HG03175 (cell line): Measurements from ENCODE around the gene PDILT.

Experiments used
- ATAC-seq: cut with Tn5 transposase; IDR thresholded peaks from one replicate; pipeline ENCODE4 v1.9.1; 2021; ENCODE audit warnings: mild to moderate bottlenecking, moderate library complexity; ENCODE audit not compliant: unreplicated experiment

Gene PDILT

DNA sequence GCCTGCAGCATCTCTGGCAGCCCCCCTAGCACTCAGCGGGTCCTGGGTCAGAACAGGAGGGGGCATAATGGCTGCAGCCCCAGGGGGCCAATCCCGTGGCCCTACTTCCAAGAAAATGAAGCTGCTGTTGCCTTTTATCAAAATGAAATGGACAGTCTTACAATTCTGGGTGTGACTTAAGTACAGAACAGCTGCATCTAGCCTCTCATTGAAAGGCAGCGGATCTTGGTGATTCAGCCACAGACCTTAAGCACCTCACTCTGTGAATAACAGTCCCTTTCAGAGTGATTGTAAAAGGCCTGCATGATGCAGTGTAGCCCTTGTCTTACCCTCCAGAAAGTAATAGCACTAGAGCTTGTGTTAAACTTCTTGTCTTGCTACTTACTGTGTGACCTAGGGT is 40.5 kb downstream of the PDILT start:
- no peak for ATAC-seq

- no peak for ATAC-seq
Observed at GRCh38 chr16:20363191-20363590, 41.3 kb downstream of the PDILT start.

DNA sequence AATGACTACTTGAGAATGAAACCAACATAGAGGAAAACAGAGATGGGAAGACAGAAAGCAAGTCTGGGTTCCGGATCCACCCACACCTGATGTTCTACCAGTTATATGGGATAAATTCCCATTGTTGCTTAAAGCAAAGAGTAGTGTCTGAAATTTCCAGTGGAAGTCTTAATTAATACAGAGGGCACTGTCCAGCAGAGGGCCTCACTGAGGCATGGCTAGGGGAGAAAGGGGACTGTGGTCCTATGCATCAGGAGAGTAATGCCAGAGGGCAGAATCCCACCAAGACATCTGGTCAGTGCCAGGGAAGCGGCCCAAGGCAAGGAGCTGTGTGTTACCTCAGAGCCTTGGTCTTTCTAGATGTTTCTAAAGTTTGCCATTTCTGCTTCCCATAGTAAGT is 44.5 kb downstream of the PDILT start:
- ATAC-seq = no peak

DNA sequence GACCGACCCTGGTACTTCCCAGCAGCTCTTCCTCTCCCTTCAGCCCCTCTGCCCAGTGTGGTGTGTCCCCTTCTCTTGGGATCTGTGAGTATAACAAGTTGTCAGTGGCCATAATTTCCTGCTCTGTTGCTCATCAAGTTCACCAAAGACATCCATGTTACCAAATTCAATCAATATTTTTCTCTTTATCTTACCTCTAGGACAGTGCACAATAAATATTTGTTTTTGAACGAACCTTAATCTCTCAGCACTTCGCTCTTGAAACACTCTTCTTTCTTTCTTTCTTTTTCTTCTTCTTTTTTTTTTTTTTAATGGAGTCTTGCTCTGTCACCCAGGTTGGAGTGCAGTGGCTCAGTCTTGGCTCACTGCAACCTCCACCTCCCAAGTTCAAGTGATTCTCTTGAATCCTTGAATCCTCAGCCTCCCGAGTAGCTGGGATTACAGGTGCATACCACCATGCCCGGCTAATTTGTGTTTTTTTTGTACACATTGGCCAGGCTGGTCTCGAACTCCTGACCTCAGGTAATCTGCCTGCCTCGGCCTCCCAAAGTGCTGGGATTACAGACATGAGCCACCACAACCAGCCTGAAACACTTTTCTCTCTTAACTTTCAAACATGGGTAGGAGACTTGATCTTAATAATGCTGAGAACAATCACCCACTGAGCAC is 49.3 kb downstream of the PDILT start:
- no peak for ATAC-seq

DNA sequence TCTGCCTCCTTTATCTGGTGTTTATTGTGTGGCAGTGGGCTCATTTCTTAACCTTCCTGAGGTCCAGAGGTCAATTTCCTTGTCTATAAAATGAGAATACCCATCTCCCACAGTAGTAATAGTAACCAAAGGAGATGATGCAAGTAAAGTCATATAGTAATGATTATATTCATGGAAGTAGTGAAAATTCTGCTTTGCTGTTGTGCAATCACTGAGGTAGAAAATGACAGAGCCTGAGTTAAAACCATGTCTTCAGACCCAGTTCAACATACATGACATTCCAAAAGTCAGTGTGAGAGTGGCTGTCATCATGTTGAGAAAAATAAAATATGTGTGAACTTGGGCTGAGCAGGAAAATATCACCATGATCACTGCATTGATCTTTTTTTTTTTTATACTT is 51.2 kb downstream of the PDILT start:
- ATAC-seq = no peak

DNA sequence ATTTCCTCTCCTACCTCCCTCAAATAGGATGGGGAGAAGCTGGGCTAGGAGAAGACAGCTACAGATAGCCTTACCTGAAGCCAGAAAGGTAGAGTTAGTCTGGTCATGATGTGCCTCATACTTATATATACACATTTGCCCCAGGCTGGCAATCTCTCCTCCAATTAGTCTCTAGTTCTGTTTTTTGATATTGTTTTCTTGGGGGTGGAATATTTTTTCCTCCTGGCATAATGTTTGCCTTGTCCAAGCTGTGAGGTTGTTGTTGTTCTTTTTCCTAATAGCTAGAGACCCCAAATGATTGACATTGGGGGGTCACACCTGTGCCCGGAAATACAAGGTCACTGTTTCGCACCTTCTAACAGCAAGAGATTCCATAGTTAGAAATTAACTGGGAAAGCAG is 51.9 kb downstream of the PDILT start, which contains the start of gene UMOD:
UMOD (minus strand) TSS at position 101 of the 400 bp plus-strand sequence. CDS start 1,978 bp downstream, outside the sequence.
- no peak for ATAC-seq

GRCh38 chr16:20349615-20350014 is 54.9 kb downstream of the PDILT start:
- ATAC-seq = no peak

DNA sequence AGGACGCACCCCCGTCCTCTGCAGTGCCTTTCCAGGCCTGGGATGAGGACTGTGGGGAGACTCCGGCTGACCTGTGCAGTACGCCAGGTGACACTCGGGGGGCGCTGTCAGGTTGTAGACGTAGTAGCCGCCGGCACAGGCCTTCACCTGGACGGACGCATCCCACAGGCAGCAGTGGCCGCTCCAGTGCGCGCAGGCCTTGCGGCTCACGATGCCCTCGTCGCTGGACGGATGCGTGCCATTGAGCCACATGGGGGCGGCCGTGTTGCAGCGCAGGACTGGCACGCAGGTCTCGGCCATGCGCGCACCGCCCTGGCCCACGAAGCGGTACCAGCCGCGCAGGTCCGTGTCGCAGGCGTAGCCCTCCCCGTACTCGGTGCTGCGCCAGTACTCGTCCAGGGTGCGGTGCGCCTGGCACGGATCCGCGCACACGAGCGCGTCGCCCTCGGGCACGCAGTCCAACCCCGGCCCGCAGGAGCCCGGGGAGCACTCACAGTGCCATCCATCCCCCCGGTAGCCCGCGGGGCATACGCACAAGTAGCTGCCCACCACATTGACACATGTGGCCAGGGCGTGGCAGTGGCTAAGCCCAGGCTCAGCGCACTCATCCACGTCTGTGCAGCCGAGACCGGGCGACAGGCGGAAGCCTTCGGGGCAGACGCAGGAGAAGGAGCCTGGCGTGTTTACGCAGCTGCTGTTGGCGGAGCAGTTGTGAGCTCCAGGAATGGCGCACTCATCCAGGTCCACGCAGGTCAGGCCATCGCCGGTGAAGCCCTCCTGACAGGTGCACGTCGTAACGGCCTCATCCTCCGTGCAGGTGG is 56.0 kb downstream of the PDILT start:
- no peak for ATAC-seq

GRCh38 chr16:20347666-20348364 is 56.7 kb downstream of the PDILT start:
- ATAC-seq = no peak

DNA sequence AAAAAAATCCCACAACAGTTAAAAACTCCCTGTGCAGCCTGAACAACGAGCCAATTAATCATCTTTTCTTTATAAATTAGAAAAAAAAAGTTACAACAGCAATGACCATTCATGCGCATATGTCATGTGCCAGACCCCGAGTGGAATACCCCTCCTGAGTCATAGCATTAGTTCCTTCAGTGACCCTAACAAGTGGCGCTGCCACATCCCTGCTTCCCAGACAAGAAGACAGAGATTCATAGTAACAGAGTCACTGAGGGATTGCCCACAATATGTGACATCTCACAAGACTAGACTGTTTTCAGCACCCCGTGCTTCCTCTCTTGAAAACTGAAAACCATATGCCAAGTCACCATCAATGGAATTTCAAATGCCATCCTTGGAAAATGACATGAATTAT is 59.9 kb downstream of the PDILT start:
- no peak for ATAC-seq

- no peak for ATAC-seq
Observed at GRCh38 chr16:20339744-20340143, 64.8 kb downstream of the PDILT start.

DNA sequence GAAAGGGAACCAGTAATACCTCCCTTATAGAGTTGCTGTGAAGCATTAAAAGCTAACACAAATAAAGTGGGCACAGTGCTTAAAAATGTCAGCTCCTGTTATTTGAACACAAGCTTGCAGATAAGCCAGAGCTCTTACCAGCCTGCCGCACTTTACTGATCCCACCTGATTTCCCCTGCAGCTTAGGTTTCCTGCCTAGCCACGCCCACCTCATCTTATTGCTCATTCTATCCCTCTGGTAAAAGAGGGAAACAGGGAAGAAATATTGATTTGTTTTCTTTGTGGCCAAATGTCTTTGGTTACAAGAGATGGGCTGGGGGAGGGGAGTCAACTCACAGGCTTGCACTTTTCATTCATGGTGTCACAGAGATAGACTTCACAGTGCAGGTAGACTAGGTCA is 67.6 kb downstream of the PDILT start:
- ATAC-seq = no peak

DNA sequence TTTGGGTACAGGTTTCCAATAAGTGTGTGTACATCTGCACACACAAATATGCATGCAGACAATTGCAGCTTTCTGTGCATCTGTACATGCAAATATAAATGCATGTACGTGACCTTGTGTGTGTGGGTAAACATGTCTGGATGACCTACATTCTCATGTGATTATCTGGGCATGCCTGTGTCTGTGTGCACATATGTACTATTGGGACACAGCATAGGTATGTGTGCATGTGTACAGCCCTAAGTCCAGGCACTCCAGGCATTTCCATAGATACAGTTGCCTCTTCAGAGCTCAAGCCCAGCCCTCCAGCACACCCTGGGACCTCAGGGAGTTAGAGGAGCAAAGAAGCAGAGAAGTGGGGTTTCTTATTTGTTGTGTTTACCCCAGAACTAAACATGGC is 70.1 kb downstream of the PDILT start:
- ATAC-seq = no peak

DNA sequence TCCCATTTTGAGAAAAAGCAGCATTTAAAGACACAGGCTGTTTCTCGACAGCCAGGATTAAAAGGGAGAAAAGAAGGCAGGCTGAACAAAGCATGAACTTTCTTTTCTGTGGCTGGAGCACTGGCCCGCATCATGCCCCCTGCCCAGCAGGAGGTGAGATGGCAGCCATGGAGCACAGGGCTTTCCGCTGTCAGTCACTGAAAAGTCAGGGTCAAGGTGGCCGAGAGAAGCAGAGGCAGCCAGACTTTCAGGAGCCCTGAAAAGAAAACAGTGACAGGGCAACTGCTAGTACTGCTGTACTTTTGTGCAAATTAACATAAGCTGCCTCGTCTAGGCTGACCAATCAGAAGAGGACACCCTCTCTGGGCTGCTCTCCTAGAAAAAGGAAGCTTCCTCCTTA is 71.4 kb downstream of the PDILT start:
- ATAC-seq = no peak

GRCh38 chr16:20332411-20332810 is 72.1 kb downstream of the PDILT start:
- ATAC-seq = no peak

DNA sequence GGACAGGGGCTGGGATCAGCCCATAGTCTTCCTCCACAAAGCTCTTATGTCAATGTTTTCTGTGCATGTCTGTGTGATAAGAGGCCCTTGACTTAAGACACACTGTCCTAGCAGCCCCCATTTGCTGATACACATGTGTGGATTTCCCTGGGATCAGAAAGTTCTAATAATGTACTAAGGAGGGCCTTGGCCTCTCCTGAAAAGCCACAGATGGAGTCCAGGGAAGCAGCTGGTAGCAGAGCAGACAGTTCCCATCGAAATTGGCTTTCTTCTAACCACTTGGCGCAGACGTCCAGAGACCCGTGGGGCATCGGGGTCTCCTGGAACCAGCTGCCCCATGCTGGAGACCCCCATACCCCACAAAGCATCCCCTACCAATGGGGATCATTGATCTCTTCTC is 72.9 kb downstream of the PDILT start:
- ATAC-seq = no peak

- ATAC-seq = no peak
Observed at GRCh38 chr16:20329392-20330138, 75.0 kb downstream of the PDILT start.

DNA sequence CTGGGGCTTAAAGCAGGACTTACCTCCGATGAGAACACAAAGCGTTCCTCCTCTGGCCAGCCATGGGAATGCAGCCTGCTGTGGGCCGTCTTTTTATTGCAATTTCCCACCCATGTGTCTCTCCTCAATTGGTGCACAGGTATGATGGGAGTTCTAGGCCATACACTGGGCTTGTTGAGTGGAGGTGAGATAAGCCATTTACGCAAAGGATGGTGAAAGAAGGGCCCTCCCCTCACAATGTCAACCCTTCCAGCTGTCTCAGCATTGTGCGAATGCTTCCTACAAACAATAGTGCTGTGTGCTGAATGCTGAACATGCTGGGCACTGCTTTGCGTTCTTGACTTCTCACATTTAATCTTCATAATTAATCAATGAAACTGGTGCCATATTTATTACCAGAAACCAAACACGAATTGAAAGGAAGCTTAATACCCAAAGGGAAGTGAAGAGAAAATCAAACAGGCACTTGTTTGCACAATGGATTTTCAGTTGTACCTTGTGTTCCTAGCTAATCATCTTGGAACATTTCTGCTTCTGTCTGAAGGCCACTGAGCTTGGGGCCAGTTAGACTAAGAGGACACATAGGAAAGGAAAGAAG is 77.0 kb downstream of the PDILT start, which contains the start of gene GP2:
GP2 (minus strand) TSS at position 70 of the 598 bp plus-strand sequence. CDS start 1,082 bp downstream, outside the sequence.
- ATAC-seq = no peak

DNA sequence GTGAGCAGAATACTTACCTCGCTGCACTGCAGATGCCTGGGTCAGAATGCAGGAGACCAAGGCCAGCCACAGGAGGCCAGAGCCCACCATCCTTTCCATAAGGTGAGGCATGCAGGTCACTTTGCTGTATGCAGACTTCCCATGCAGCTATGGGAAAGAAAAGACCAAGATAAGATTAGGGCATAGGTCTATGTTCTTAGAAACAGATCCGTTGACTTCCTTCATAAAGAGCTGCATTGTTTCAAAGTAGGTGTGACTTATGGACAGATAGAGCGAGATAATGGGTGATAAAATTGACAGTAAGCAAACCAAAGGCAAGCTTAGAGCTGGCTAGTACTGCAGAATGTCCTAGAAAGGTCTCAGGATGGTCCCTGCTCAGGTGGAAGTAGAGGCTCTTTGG is 78.2 kb downstream of the PDILT start:
- ATAC-seq = no peak

DNA sequence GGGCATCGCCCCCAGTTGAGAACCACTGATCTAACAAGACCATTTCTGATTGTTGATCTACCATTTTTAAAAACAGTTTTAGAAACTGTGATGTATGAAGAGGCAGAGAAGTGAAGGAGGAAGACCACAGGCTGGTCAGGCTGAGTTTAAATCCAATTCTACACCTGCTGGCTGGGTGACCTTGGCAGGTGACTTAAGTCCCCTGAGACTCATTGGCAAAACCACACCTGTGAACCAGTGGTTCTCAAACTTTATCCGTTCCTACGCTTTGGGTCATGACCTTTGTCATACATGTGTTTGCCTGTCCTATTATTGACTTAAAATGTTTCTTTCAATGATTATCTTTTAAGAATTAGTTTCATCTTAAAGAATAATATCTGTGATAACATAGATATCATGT is 79.5 kb downstream of the PDILT start:
- ATAC-seq = no peak
